GM21717 (cell line): Measurements from ENCODE around the gene SLC37A1.
"Not testable (repeated sequence)": the region's sequence is repeated elsewhere in the genome, so short reads cannot be mapped to it uniquely, and the experiment has no call there.

ENCODE experiments used
- ATAC-seq: cut with Tn5 transposase; IDR thresholded peaks from one replicate; pipeline ENCODE4 v1.9.1; 2021; ENCODE audit warnings: mild to moderate bottlenecking, moderate library complexity; ENCODE audit not compliant: unreplicated experiment

The SLC37A1 gene

DNA sequence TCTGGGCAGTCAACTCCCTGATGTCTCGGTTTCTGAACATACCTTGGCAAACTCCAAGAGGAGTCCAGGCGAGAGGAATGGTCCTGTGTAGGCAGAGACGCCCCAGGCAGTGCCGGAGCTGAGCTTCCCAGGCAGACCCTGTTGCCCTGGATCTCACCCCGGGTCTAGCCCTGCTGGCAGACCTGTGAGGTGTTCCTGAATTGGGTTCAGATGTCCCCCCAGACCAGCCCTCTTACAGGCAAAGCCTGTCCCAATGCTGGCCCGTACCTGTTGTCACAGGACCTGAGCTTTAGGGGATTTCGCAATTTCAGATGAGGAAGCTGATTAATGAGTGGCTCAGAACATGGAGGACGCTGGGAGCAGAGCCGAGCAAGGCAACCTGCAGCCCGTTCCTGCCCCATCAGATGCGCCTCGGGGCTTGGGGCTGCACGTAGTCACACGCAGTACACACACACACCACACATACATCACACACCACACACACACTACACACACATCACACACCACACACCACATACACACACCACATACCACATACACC lies 101.2 kb downstream of the SLC37A1 start:
- no peak for ATAC-seq

DNA sequence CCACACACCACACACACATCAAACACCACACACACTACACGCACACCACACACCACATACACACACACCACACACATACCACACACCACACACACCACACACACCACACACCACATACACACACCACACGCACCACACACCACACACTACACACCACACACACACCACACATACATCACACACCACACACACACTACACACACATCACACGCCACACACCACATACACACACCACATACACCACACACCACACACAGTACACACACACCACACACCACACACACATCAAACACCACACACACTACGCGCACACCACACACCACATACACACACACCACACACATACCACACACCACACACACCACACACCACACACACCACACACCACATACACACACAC lies 101.7 kb downstream of the SLC37A1 start:
- not testable (repeated sequence) for ATAC-seq

DNA sequence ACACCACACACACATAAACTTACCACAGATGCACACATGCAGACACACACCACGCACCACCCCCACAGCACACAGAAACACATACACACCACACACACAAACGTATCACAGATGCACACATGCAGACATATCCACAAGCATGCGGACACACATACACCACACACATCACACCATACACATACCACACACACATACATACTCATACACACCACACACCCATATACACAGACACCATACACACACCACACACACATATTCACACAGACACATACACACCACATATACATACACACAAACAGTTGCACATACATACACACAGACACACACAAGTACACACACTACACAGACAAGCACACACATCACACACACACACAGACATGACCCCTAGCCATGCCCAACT lies 102.3 kb downstream of the SLC37A1 start:
- ATAC-seq: no peak

DNA sequence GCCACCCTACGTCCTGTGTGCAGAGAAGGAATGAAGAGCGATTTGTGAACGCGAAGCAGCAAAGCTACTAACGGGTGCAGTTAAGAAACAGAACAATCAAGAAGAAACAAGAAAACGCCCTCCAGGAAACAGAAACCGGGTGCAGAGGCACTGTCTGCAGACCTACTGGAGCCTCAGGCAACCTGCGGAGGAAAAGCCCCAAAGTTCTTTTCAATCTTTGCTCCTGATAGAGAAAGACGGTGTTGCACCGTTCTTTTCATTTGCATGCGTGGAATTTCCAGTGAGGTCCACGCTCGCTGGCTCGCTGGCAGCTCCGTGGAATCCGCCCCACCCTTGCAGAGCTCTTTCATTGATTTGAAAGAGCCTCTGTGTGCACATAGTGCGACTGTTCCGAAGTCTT lies 102.8 kb downstream of the SLC37A1 start:
- no peak for ATAC-seq

DNA sequence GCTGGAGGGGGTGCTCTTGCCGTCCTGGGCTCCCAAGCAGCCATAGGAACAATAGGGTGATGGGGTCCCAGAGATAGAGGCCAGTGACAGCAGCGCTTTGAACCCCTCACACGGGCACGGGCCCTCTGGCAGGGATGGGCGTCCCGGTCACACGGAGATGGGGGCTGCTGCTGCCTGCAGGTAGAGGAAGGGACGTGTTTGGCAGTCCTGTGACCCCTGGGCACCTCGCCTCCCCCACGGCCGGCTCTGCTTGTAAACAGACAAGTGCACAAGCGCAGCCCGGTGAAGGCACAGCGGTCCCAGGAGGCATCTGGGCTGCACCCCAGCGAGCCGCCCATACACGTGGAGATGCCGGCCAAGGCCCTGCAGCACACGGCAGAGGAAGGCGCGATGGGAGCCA lies 103.3 kb downstream of the SLC37A1 start:
- ATAC-seq: no peak

DNA sequence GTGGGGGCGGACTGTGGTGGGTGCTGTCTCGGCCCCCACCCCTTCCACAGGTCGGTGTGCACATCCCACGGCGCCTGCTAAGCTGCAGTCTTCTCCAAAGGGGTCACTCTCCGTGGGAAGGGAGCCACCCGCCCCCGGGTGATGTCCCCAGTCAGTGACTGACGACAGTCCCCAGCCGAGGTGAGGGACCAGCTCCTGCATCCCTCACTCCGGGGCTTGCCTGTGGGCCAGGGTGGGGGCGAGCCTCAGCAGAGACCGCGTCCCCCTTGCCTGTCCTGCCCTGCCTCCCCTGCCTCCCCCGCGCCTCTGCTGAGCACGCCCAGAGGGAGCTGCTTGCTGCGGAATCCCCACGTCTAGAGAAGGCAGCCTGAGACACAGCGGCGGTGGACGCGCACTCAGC lies 103.8 kb downstream of the SLC37A1 start:
- ATAC-seq: no peak

DNA sequence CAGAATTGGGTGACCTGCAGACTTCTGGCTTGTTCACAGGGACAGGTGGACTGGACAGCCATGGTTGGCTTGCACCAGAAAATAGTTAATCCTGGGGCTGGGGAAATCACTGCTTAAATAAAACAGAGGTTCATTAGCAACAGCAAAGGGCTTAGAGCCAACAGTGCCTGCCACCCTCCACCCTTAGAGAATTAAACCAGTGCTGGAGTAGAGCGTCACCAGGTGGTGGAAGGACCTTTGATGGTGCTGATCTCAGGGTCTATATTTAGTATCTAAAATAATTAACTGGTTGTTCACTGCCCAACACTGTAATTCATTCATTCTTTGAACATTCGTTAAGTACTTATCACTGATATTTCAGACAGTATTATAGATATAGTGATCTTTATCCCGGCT lies 105.1 kb downstream of the SLC37A1 start:
- no peak for ATAC-seq

DNA sequence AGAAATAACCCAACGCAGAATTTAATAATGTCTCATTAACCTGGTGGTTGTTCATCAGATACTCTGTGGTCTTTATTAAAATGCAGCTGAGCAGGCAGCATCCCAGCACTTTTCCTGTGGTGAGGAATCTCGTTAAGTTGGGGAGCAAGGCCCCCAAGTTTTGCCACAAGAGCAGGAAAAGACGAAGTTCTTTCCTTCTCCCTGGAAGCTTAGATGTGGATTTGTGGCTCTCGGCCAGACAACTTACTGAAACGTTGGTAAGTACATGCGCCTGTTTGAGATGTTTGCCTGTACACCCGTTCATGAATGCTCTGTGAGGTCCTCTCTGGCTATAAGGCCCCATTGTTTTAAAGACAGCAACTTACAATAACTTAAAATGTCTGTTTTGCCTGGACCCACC lies 105.5 kb downstream of the SLC37A1 start:
- ATAC-seq: no peak

DNA sequence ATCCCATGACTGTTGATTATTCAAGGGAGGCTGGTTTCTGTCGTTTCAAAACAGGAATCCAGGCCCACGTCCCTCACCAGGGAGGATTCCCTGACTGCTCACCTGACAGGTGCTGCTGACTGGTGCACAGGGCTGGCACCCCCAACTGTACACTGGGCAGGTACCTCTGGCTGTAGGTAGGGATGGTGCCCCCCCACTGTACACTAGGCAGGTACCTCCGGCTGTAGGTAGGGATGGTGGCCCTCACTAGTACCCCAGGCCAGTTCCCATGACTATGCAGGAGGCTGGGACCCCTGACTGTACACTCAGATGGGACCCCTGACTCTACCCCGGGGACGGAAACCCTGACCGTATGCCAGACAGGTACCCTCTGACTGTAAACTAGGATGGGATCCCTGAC lies 106.2 kb downstream of the SLC37A1 start:
- no peak for ATAC-seq

DNA sequence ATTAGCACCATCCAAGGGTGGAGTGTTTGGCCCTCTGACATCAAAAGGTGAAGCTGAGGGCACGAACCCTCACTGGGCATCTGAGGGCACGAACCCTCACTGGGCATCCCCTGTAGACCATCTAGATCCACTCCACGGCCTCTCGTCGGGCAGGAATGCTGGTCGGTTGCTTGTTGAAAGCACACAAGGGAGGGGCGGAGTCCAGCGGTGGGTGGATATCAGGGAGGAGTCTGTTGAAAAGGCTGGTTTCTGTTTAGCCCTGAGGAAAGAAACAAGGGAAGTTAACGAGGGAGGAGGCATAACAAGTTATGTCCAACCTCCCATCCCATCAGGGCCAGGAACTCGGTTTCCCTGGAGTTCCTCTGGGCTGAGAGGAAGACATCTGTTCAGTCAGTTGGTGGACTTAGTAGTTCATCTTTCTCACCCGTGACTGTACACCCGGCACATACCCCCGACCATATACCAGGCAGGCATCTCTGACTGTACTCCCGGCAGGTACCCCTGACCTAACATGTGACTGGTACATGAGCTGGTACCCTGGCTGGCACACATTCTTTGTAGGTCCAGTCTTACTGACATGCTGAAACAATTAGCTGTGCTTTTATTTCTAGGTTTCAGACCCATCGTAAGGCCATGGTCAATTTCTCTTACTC lies 107.6 kb downstream of the SLC37A1 start:
- no peak for ATAC-seq

DNA sequence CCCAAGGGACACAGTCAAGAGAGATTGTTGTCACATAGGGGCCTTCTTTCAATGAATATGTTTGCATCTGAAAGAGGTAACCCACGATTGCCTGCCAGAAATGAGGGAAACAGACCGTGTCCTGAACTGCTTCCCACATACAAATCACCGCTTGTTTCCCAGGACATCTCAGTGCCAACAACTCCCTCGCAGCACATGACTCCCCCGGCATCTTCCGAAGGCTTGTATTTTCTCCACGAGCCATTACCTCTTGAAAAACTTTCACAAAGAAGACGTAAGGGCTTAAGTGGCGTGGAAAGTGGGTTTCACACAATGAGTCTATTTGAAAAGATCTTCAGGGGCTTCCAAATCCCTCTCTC lies 108.1 kb downstream of the SLC37A1 start:
- no peak for ATAC-seq

DNA sequence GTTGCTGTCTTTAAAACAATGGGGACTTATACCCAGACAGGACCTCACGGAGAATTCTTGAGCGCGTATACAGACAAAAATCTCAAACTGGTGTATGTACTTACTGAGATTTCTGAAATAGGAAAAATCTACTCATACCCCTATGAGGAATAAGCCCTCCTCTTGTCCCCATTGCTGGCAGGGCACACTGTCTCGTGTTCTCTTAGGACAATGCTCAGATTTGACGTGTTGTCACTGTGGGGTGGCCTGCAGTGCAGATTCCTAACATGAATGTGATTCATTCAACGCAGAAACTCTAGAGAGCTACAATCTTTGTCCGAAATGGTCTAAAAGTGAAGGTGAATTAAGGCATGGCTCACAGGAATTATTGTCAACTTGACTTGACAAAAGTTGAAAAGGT lies 108.6 kb downstream of the SLC37A1 start:
- ATAC-seq: no peak

DNA sequence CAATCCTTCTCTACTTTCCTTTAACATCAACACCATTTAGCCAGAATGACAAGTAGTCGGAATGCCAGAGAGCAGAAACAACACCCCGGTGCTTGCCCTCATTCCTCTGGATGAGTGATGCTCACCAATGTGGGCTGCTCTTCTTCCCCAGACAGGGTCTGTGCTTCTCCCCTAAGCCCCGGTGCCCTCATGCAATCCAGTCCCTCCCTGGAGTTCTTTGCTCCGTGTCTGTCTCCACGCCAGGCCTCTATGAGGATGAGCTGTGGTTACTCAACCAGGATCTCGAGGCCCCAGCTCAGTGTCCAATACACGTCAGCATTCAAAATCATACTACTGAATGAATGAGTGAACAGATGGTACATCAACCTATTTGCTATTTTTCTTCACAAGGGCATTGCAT lies 110.0 kb downstream of the SLC37A1 start:
- no peak for ATAC-seq

DNA sequence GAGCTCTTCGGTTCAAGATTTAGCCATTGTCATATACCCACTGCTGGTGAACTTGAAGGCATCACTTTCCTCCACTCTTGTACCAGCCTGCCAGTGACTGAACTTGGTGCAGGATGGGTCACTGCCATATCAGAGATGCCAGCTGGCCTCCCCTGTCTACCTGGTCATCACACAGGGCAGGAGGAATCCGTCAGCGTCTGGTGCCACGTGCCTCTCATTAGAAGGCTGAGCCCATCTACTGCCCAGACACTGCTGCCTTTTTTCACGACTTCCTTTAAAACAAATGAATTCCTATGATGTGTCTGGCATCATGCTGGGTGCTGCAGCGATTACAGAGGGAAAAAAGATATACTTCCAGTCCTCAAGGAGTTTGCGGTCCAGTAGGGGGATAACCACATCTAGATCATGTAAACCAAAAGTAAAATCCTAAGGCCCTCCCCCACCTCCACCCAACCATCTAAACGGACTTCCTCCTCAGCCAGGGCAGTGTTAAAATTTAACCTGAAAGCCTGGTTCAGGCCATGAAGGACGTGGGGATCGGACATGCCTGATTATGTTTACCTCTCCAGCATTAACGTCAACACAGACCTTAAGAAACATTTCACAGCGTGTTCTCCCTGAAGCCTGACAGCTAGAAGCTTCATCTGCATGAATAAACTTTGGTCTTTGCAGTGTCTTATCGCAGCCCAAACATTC lies 110.6 kb downstream of the SLC37A1 start:
- ATAC-seq: no peak

DNA sequence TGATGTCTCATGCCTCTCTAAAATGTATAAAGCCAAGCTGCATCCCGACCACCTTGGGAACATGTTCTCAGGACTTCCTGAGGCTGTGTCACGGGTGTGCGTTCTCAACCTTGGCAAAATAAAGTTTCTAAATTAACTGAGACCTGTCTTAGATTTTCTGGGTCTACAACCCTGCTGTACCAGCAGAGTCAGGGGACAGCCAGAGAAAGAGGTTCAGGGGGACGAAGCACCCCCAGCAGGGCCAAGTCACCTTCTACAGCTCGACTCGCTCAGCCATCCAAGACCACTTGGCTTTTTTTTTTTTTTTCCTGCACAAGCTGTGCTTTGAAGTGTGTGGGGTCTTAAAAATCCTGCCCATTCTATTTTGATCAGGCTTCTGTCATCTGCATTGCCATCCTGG lies 111.3 kb downstream of the SLC37A1 start:
- no peak for ATAC-seq

DNA sequence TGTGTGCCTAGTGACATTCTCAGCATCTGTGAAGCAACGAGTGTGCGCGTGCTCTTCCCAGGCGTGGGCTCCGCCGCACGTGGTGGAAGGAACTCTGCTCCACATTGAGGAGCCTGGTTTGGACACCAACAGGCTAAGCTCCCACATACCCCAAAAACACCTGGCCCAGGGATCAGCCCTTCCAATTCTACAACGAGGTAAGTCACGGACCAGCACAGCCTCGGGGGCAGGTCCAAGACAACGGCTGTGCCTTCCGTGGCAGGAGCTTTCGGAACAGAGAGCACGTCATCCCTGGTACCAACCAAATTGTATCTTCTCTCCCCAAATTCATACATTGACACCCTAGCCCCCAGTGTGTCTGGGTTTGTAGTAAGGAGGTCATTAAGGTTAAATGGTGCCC lies 112.5 kb downstream of the SLC37A1 start:
- ATAC-seq: no peak

DNA sequence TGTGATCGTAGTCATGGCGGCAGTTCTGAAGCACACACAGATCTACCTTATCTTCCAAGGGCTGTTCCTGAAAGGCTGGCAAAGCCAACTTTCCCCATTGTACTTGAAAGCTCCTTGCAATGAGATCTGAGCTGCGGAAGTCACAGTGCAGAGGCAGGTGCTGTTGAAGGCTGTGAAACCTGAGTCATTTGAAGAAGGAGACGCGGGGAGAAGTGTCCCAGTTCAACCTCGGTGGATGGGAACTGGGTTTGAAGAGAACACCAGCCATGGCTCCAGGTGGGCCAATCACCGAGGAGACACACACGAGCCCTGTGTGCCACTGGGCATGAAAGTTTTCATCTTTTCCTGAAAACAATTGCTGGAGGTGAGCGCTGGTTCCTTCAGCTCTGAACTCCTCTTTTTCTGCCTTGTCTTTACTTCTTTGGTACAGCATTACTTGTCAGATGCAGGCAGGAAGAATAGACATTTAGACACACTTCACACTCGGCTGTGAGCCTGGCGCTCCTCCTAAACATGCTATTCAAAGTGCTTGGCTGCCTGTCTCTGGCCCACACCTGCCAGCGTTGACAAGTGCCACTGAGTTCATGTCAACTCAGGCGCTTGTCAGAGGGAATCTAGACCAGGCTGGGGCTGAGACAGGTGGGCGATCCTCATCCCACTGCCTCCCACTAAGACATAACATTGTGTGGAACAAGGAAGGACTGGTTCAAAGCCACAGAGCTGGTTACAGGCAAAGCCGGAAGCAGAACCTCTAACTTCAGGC lies 114.1 kb downstream of the SLC37A1 start:
- no peak for ATAC-seq

DNA sequence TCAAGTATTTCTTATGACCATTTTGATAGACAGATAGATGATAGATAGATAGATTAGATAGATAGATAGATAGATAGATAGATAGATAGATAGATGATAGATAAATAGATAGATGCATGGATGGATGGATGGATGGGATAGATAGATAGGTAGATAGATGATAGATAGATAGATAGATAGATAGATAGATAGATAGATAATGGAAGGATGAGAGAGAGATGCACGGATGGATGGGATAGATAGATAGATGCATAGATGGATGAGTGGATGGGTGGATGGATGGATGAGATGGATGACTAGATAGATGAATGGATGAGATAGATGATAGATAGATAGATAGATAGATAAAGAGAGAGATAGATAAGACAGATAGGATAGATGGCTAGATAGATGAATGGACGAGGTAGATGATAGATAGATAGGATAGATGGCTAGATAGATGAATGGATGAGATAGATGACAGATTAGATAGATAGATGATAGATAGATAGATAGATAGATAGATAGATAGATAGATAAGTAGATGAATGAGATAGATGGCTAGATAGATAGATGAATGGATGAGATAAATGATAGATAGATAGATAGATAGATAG lies 114.9 kb downstream of the SLC37A1 start:
- not testable (repeated sequence) for ATAC-seq

DNA sequence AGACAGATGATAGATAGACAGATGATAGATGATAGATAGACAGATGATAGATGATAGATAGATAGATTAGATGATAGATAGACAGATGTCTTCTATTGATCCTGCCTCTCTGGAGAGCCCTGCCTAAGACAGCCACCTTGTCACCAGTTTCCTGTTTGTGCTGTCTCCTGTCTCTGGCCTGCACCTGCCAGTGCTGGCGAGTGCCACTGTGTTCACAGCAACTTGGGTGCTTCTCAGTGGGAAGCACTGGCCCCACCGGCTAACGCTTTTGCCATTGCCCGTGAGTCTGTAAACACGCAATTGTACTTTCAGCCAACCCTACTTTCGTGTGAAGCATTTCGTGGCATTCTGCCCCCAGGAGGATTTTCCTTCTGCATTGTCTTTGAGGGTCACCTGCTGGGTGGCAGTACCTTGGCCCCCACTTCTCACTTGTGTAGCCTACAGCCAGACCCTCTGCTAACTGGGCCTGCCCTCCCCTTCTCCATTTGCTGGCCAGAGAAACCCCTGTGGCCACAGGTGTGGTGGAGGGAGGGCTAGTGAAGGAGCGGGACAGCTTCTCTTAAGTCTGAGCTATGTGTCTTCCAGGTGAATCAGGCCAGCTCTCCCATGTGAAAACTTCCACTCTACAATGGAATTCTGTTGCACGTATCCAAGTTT lies 116.4 kb downstream of the SLC37A1 start:
- no peak for ATAC-seq

DNA sequence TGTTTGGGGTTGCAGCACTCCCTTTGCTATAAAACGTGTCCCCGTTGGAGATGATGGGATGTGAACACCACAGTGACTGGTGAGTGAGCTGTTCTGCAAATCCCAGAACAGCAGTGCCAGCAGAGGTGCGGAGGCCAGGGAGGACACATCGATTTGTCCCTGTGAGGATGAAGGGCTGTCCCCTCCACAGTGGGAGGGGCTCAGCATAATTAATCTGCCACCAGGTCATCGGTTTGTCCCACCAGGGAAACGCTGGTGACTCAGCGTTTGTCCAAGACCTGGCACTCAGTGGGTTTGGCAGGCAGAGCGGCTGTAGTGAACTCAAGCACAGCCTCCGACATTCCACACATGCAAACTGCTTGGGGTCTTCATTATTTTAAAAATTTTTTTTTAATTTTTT lies 117.0 kb downstream of the SLC37A1 start:
- no peak for ATAC-seq
